K562 (cell line): Measurements from ENCODE around the gene PARD3. TPM values are rescaled to one million over a fixed set of nuclear protein-coding genes. Genes with fewer than 3 reads are reported as not detected.

Source experiments
- ATAC-seq: fragments of 200-7000 bp; cut with Tn5 transposase; 3 replicates; pipeline ENCODE4 v1.9.1; 2020; ENCODE audit warnings: moderate library complexity
- BruUV-seq: library from RNA; stranded (reverse); fragments of 400-500 nt; replicated peaks from 2 replicates; lab custom pipeline; 2021; lab: Mats Ljungman, UMichigan
- CTCF ChIA-PET: fragments of 300-600 bp; formaldehyde crosslinking; extraction: SDS; loops from one replicate; lab custom pipeline; 2021; ENCODE audit warnings: low intra/inter-chr PET ratio; lab: Yijun Ruan, JAX
- POLR2A ChIA-PET: fragments of 300-600, 350-650 bp; sonication (Branson Sonifier 250); formaldehyde crosslinking; extraction: SDS; loops from one replicate; lab custom pipeline; 2021; ENCODE audit warnings: antibody characterized with exemption, inconsistent platforms; lab: Yijun Ruan, JAX
- DNase-seq, 4 experiments: peaks; one replicate each; pipeline versions ENCODE4 v3.0.0 to v3.0.0-alpha.2; 2011 to 2018; ENCODE audit warnings: low spot score in 3 of 4, mixed read lengths in 3 of 4; ENCODE audit errors: extremely low read depth in 1 of 4
- FAIRE-seq: peaks from 2 replicates; lab custom pipeline; 2011; peaks lifted over from hg19 to GRCh38; lab: Jason Lieb, UNC
- H2AFZ ChIP-seq: 2 replicates; pipeline ENCODE4 v1.6.0; 2011; ENCODE audit warnings: low read depth, low read length, control low read depth, inconsistent platforms
- H3K27ac ChIP-seq: fragments of 200-600 bp; 3 replicates; pipeline ENCODE4 v1.8.0; 2011; ENCODE audit warnings: low read depth, mild to moderate bottlenecking, control low read depth, inconsistent platforms, low read length, moderate library complexity, mixed read lengths; ENCODE audit errors: extremely low read depth
- H3K27me3 ChIP-seq, 2 experiments: fragments of 300-600 bp in 1 of 2; 2 replicates in 1 of 2; 3 replicates in 1 of 2; pipeline versions ENCODE4 v1.6.0 to v1.8.0; 2011; ENCODE audit warnings: inconsistent platforms in 2 of 2, low read length in 2 of 2, mild to moderate bottlenecking in 1 of 2, mixed read lengths in 1 of 2, moderate library complexity in 1 of 2; ENCODE audit not compliant: control insufficient read depth in 2 of 2, insufficient read depth in 2 of 2
- H3K36me3 ChIP-seq: fragments of 300-600 bp; 3 replicates; pipeline ENCODE4 v1.8.0; 2011; ENCODE audit warnings: mild to moderate bottlenecking, low read length, inconsistent platforms; ENCODE audit not compliant: control insufficient read depth, insufficient read depth
- H3K4me1 ChIP-seq, 2 experiments: fragments of 200-600 bp in 1 of 2; replicated peaks in 1 of 2; 2 replicates in 1 of 2; 3 replicates in 1 of 2; pipeline versions ENCODE4 v1.5.1 to v1.8.0; 2011; ENCODE audit warnings: inconsistent platforms in 2 of 2, low read length in 2 of 2, mild to moderate bottlenecking in 1 of 2, mixed read lengths in 1 of 2, moderate library complexity in 1 of 2; ENCODE audit not compliant: control insufficient read depth in 2 of 2, insufficient read depth in 2 of 2
- H3K4me2 ChIP-seq: 2 replicates; pipeline ENCODE4 v1.6.1; 2011; ENCODE audit warnings: low read length, control low read depth, inconsistent platforms, mixed read lengths; ENCODE audit not compliant: insufficient read depth
- H3K4me3 ChIP-seq: fragments of 200-600 bp; sonication (generic), shearing (Covaris generic); 2 replicates; pipeline ENCODE4 v1.5.1; 2016; ENCODE audit warnings: control low read depth, inconsistent platforms
- H3K79me2 ChIP-seq: fragments of 200-600 bp; 3 replicates; pipeline ENCODE4 v1.8.0; 2011; ENCODE audit warnings: low read length, inconsistent platforms; ENCODE audit not compliant: control insufficient read depth, insufficient read depth
- H3K9ac ChIP-seq, 2 experiments: 2 replicates each; pipeline versions ENCODE4 v1.6.0 to v1.6.1; 2011; ENCODE audit warnings: low read depth in 2 of 2, low read length in 2 of 2, control low read depth in 1 of 2, inconsistent platforms in 1 of 2, mild to moderate bottlenecking in 1 of 2, mixed read lengths in 1 of 2; ENCODE audit not compliant: insufficient read depth in 1 of 2
- H3K9me1 ChIP-seq: one replicate; pipeline ENCODE4 v1.6.0; 2011; ENCODE audit warnings: inconsistent platforms, mild to moderate bottlenecking, low read length, moderate library complexity; ENCODE audit not compliant: control insufficient read depth, insufficient read depth
- H3K9me3 ChIP-seq: replicated peaks from 2 replicates; pipeline ENCODE4 v1.5.1; 2011; ENCODE audit warnings: low read depth, low read length, inconsistent platforms; ENCODE audit not compliant: control insufficient read depth, insufficient read depth
- H4K20me1 ChIP-seq: replicated peaks from 2 replicates; pipeline ENCODE4 v1.6.1; 2011; ENCODE audit warnings: low read length, inconsistent platforms, mixed read lengths; ENCODE audit not compliant: control insufficient read depth, insufficient read depth
- CREB3L1 ChIP-seq: fragments of 450-650 bp; IDR thresholded peaks from 2 replicates; pipeline ENCODE4 v1.6.1; 2014; ENCODE audit warnings: low read depth, mild to moderate bottlenecking, moderate library complexity, borderline replicate concordance
- FOS ChIP-seq: IDR thresholded peaks from 3 replicates; pipeline ENCODE4 v1.6.1; 2011; ENCODE audit not compliant: insufficient read length; ENCODE audit errors: extremely low read depth
- FOSL1 ChIP-seq: fragments of 200-800 bp; sonication (Bioruptor generic); conservative IDR thresholded peaks from 2 replicates; pipeline ENCODE4 v1.6.1; 2016; ENCODE audit warnings: missing genetic modification characterization, missing compliant biosample characterization
- GTF2A2 ChIP-seq: IDR thresholded peaks from 2 replicates; pipeline ENCODE4 v1.6.1; 2016; ENCODE audit warnings: mild to moderate bottlenecking, missing genetic modification characterization, missing compliant biosample characterization
- NFATC3 ChIP-seq: fragments of 450-650 bp; IDR thresholded peaks from 2 replicates; pipeline ENCODE4 v1.6.1; 2017; ENCODE audit warnings: mild to moderate bottlenecking
- SRF ChIP-seq, 2 experiments: fragments of 250-450, 450-650 bp in 1 of 2; sonication (Bioruptor Pico) in 1 of 2; sonication (generic) in 1 of 2; formaldehyde crosslinking; IDR thresholded peaks; 2 replicates each; pipeline versions ENCODE4 v1.5.0 to v1.5.1; 2020 to 2022; ENCODE audit warnings: mild to moderate bottlenecking in 1 of 2, missing genetic modification reagents in 1 of 2
- ZNF280B ChIP-seq: fragments of 250-450 bp; sonication (Bioruptor Pico); IDR thresholded peaks from 2 replicates; pipeline ENCODE4 v1.5.1; 2021; ENCODE audit warnings: mild to moderate bottlenecking
- ZNF449 ChIP-seq: fragments of 250-450 bp; sonication (Bioruptor Pico); IDR thresholded peaks from 2 replicates; pipeline ENCODE4 v1.8.0; 2022; ENCODE audit warnings: moderate library complexity, mild to moderate bottlenecking, inconsistent platforms
- ZNF639 ChIP-seq, 2 experiments: fragments of 200-800 bp in 1 of 2; sonication (Bioruptor generic) in 1 of 2; sonication (generic) in 1 of 2; formaldehyde crosslinking in 1 of 2; IDR thresholded peaks in 1 of 2; conservative IDR thresholded peaks in 1 of 2; 2 replicates each; pipeline versions ENCODE4 v1.5.0 to v1.6.1; 2016 to 2020; ENCODE audit warnings: missing compliant biosample characterization in 1 of 2, missing genetic modification characterization in 1 of 2, missing genetic modification reagents in 1 of 2
- WGBS: fragments of 100-300 bp; shearing (Covaris generic); methylation state at CpG from one replicate; pipeline ENCODE4 v1.1.6; 2016; ENCODE audit warnings: low coverage, mixed read lengths; ENCODE audit not compliant: insufficient coverage; ENCODE audit errors: missing lambda C conversion rate; 5-methylcytosine and 5-hydroxymethylcytosine counted together
- in situ Hi-C: fragments of 300-500 bp; cut with MboI; formaldehyde crosslinking; loops from 4 replicates; pipeline ENCODE4 v1.15.0; 2018; ENCODE audit warnings: inconsistent platforms, mixed read lengths
- intact Hi-C: fragments of 100-400 bp; cut with micrococcal nuclease; formaldehyde crosslinking; loops from 2 replicates; pipeline ENCODE4 v1.14.2; 2022
- polyA plus RNA-seq, 8 experiments: library from polyadenylated mRNA; depleted of rRNA in 4 of 8; stranded (reverse) in 5 of 8; unstranded in 3 of 8; fragments of >200 nt; fragmentation: Nextera tagmentation in 2 of 8; fragmentation: Illumina TruSeq in 1 of 8; extraction: Ambion mirVana in 2 of 8; extraction: Trizol in 1 of 8; gene quantifications; 2 replicates each; pipeline versions ENCODE4 v1.2.1 to v1.2.3, GENCODE V29; 2011 to 2014; ENCODE audit warnings: inconsistent platforms in 1 of 8, missing spikeins in 1 of 8
- total RNA-seq, 7 experiments: library from RNA; depleted of rRNA in 6 of 7; stranded (reverse); fragments of >200 nt in 6 of 7; fragmentation: Illumina TruSeq in 2 of 7; extraction: Trizol in 2 of 7; gene quantifications; 2 replicates each; pipeline versions ENCODE4 v1.2.1 to v1.2.3, GENCODE V29; 2011 to 2021; ENCODE audit warnings: low replicate concordance in 1 of 7

PARD3 gene
- total and polyA plus RNA-seq, 9 of the 15 experiments (the other 6 are each of a cell fraction or from before 2014, with no cell fraction given) = 2.7 to 11.7 (median 7.7) TPM

- Histone ChIP-seq H3K27me3 (peaks cover 12 to 28% of the 10 kb centered on the region in 2 experiments; a peak in 3 of 5 replicates), H2AFZ (no peak overlapping the region), H3K36me3 (no peaks in the 10 kb centered on the region), H3K79me2 (no peaks in the 10 kb centered on the region), H3K4me1 (no peaks in the 10 kb centered on the region), H4K20me1 (no peaks in the 10 kb centered on the region), H3K27ac (no peak overlapping the region), H3K9me1 (no peaks in the 10 kb centered on the region), H3K9ac (no peak overlapping the region), H3K9me3 (no peaks in the 10 kb centered on the region), H3K4me2 (no peak overlapping the region), H3K4me3 (no peak overlapping the region)
- POLR2A ChIA-PET = interaction anchor here (0.6 kb wide), 1 partner anchor 361 kb away, joined by 3 read pairs; no protein-coding TSS in a partner anchor
- ATAC-seq (no peak), DNase-seq (no peak), FAIRE-seq (no peak)
- in situ Hi-C loops = no loop called here
- intact Hi-C loops = no loop called here
- 3% methylated on average over 19 of the region's 20 CpGs for WGBS
- CTCF ChIA-PET = no interaction called here
- BruUV-seq = no TSS peak
- no peak for TF ChIP-seq CREB3L1
- TF ChIP-seq ZNF449 = no peak
- no peak for TF ChIP-seq ZNF639 (CRISPR knock-in tag; conservative IDR thresholded peaks at IDR 0.05 in 1 of 2, IDR thresholded peaks at IDR 0.05 in 1 of 2)
- TF ChIP-seq SRF (CRISPR knock-in tag; IDR thresholded peaks at IDR 0.05) = no peak
- no peak for TF ChIP-seq NFATC3
- no peak for TF ChIP-seq GTF2A2 (tag)
- TF ChIP-seq FOSL1 (tag) = no peak
- TF ChIP-seq ZNF280B (CRISPR knock-in tag) = no peak
- TF ChIP-seq FOS = no peak
Measured at GRCh38 chr10:34109952-34110702, 705.0 kb downstream of the PARD3 start.
